Measurements from ENCODE around the gene IGF2R. TPM values are rescaled to one million over a fixed set of nuclear protein-coding genes. Genes with fewer than 3 reads are reported as not detected.
"Not testable (repeated sequence)": the region's sequence is repeated elsewhere in the genome, so short reads cannot be mapped to it uniquely, and the experiment has no call there.

The IGF2R gene
- total RNA-seq, 4 donors from 2014 or later = 38.2 to 56.1 (median 52.0) TPM

DNA sequence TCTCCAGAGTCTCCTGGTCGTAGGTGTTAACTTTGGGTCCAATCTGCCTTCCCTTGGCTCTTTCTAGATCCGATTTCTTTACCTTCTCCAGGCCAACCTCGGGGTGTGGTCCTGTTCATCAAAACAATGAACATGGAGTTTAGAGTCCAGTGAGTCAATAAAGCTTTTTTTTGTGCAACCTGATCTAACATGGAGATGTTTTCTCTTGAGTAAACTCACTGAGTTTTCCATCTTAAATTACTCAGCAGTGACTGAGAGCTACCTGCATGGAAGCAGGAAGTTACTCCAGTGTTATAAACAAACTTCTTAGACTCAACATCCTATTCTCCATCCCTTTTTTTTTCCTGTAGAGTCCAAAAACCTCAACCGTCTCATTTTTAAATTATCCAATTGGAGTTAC lies 137.8 kb downstream of the IGF2R start:
- H3K36me3 ChIP-seq = peaks cover 31 to 87% (median 32%) of the 10 kb centered on the region in 3 donors
- WGBS, 2 donors = 83 to 88% methylated on average over 4 of the region's 4 CpGs
- H3K27me3 ChIP-seq = no peaks in the 10 kb centered on the region
- H3K27ac ChIP-seq = no peak overlapping the region
- H3K4me1 ChIP-seq = no peaks in the 10 kb centered on the region
- H3K4me3 ChIP-seq = no peak overlapping the region
- TF ChIP-seq, protein P1, sequence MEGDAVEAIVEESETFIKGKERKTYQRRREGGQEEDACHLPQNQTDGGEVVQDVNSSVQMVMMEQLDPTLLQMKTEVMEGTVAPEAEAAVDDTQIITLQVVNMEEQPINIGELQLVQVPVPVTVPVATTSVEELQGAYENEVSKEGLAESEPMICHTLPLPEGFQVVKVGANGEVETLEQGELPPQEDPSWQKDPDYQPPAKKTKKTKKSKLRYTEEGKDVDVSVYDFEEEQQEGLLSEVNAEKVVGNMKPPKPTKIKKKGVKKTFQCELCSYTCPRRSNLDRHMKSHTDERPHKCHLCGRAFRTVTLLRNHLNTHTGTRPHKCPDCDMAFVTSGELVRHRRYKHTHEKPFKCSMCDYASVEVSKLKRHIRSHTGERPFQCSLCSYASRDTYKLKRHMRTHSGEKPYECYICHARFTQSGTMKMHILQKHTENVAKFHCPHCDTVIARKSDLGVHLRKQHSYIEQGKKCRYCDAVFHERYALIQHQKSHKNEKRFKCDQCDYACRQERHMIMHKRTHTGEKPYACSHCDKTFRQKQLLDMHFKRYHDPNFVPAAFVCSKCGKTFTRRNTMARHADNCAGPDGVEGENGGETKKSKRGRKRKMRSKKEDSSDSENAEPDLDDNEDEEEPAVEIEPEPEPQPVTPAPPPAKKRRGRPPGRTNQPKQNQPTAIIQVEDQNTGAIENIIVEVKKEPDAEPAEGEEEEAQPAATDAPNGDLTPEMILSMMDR (IDR thresholded peaks at IDR 0.05) = no peak
- TF ChIP-seq POLR2A (IDR thresholded peaks at IDR 0.05) = no peak
- no peaks in the 10 kb centered on the region for H3K9me3 ChIP-seq
- DNase-seq = no peak
- intact Hi-C loops (cut with DNase I) = no loop called here

DNA sequence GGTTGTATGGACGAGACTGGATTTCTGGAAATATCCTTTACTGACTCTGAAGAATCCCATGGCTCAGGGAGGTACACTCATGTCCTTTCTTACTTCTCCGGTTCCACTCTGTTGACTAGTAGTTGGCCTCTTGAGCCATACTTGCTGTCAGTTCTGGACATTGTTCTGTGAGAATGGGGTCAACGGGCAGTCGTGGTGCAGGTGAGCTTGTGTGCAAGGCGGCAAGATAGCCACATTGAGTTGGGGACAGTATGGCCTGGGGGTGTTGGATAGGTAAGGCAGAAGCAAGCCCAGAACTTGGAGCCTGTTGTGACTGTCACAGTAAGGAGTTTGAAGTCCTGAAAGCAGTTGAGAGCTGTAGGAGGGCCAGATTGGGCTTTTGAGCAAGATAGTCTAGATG lies 139.2 kb downstream of the IGF2R start:
- intact Hi-C loops (cut with DNase I) = no loop called here
- WGBS, 2 donors = 100% methylated on average over 2 to 4 of the region's 5 CpGs
- no peak overlapping the region for H3K4me3 ChIP-seq
- no peaks in the 10 kb centered on the region for H3K4me1 ChIP-seq
- no peak overlapping the region for H3K27ac ChIP-seq
- H3K36me3 ChIP-seq = peaks cover 19 to 77% (median 25%) of the 10 kb centered on the region in 3 donors
- no peak for TF ChIP-seq POLR2A (IDR thresholded peaks at IDR 0.05)
- TF ChIP-seq, protein P1 (IDR thresholded peaks at IDR 0.05) = no peak
- no peaks in the 10 kb centered on the region for H3K27me3 ChIP-seq
- no peaks in the 10 kb centered on the region for H3K9me3 ChIP-seq
- no peak for DNase-seq

DNA sequence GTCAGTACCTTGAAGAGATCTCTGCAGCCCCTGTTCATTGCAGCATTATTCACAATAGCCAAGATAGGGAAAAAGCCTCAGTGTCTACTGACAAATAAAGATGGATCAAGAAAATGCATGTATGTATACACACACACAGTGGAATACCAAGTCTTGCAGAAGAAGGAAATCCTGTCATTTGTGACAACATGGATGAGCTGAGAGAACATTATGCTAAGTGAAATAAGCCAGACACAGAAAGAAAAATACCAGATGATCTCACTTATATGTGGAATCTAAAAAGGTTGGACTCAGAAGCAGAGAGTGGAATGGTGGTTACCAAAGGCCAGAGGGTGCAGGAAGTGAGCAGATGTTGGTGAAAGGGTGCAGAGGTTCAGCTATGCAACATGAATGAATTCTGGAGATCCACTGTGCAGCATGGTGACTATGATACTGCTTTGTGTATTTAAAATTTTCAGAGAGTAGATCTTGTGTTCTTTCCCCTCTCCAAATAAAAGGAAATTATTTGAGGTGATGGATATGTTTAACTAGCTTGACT lies 141.8 kb downstream of the IGF2R start:
- H3K27me3 ChIP-seq = no peaks in the 10 kb centered on the region
- no peak overlapping the region for H3K4me3 ChIP-seq
- no peaks in the 10 kb centered on the region for H3K9me3 ChIP-seq
- peaks cover 0 to 65% (median 0%) of the 10 kb centered on the region in 3 donors for H3K36me3 ChIP-seq
- intact Hi-C loops (cut with DNase I) = no loop called here
- TF ChIP-seq, protein P1 (IDR thresholded peaks at IDR 0.05) = no peak
- TF ChIP-seq POLR2A (IDR thresholded peaks at IDR 0.05) = no peak
- H3K27ac ChIP-seq = no peak overlapping the region
- no peaks in the 10 kb centered on the region for H3K4me1 ChIP-seq
- no peak for DNase-seq

DNA sequence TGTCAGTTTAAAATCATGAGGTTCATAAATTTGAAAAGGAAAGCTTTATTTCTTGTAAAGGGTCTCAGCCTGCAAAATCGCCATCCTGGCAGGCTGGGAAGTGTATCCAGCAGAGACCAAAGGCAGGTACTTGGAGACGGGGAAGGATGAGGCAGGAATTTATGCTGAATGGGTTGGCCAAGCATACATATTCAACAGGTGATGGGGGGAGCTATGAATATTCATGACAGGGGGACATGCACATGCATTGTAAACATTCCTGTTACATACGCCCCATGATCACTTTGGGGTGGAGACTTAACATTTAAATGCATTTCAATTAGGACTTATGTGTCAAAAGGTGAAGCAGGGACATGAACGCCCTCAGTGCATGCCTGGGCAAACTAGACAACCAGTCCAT lies 142.9 kb downstream of the IGF2R start:
- intact Hi-C loops (cut with DNase I) = no loop called here
- H3K4me1 ChIP-seq = no peaks in the 10 kb centered on the region
- DNase-seq = no peak

DNA sequence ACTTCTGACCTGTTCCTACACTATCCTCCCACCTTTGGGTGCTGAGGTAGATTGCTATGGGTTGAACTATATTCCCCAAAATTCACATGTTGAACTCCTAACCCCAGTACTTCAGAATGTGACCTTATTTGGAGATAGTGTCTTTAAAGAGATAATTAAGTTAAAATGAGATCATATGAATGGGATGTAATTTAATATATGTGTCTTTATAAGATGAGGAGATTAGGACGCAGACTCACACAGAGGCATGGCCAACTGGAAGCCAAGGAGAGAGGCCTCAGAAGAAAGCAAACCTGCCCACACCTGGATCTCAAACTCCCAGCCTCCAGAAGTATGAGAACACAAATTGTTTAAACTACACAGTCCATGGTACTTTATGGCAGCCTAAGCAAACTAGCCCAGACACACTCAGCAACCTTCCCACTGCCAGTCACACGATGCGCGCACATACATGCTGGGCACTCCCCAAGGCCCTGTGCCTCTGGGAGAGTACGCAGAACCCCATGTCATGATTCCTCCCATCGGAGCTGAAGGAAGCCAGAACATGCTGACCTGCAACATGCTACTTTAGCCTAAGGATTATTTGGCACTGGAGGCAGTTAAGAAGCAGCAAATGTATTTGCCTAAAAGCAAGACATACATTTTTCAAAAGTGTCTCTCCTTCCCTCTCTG lies 143.9 kb downstream of the IGF2R start:
- Histone ChIP-seq H3K9me3 (no peaks in the 10 kb centered on the region), H3K27ac (no peak overlapping the region), H3K4me1 (no peaks in the 10 kb centered on the region), H3K36me3 (peaks cover 0 to 61% (median 0%) of the 10 kb centered on the region in 3 donors), H3K27me3 (no peaks in the 10 kb centered on the region), H3K4me3 (no peak overlapping the region)
- WGBS, 2 donors = 58 to 61% methylated on average over 3 to 5 of the region's 6 CpGs
- intact Hi-C loops (cut with DNase I) = no loop called here
- DNase-seq = no peak
- TF ChIP-seq POLR2A (IDR thresholded peaks at IDR 0.05) = no peak

More for the DNA sequence above, 142.9 kb downstream of the IGF2R start:
- H3K36me3 ChIP-seq = peaks cover 0 to 60% (median 0%) of the 10 kb centered on the region in 3 donors
- WGBS, 2 donors = 81 to 92% methylated on average over 4 of the region's 4 CpGs
- H3K27ac ChIP-seq = no peak overlapping the region
- TF ChIP-seq POLR2A (IDR thresholded peaks at IDR 0.05) = no peak
- TF ChIP-seq, protein P1 (IDR thresholded peaks at IDR 0.05) = no peak
- H3K9me3 ChIP-seq = no peaks in the 10 kb centered on the region
- H3K4me3 ChIP-seq = no peak overlapping the region
- H3K27me3 ChIP-seq = no peaks in the 10 kb centered on the region

DNA sequence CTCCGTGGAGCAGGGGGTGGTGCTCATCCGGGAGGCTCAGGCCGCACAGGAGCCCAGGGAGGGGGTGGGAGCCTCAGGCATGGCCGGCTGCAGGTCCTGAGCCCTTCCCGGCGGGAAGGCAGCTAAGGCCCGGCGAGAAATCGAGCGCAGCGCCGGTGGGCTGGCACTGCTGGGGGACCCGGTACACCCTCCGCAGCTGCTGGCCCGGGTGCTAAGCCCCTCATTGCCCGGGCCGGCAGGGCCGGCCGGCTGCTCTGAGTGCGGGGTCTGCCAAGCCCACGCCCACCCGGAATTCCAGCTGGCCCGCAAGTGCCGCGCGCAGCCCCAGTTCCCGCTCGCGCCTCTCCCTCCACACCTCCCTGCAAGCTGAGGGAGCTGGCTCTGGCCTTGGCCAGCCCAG lies 145.7 kb downstream of the IGF2R start:
- WGBS, 2 donors = no CpG with 5 or more reads among the region's 29 CpGs
- peaks cover 0 to 54% (median 0%) of the 10 kb centered on the region in 3 donors for H3K36me3 ChIP-seq
- H3K27ac ChIP-seq; H3K27me3 ChIP-seq; DNase-seq; intact Hi-C loops (cut with DNase I); H3K4me1 ChIP-seq; H3K4me3 ChIP-seq; H3K9me3 ChIP-seq: not testable (repeated sequence)

All from esophagus squamous epithelium (tissue), 5 donors.